H9 (cell line): ENCODE measurements around the gene LMO1. TPM values are rescaled to one million over a fixed set of nuclear protein-coding genes. Genes with fewer than 3 reads are reported as not detected.

Experiments
- DNase-seq: peaks from one replicate; pipeline ENCODE4 v3.0.0-alpha.2; 2017
- H2AFZ ChIP-seq: one replicate; pipeline ENCODE4 v1.6.1; 2013; ENCODE audit warnings: mild to moderate bottlenecking, low read length, control low read depth, moderate library complexity
- H2AK5ac ChIP-seq: 2 replicates; pipeline ENCODE4 v1.6.1; 2013; ENCODE audit warnings: low read length, control low read depth, mixed read lengths; ENCODE audit not compliant: insufficient read length
- H2BK120ac ChIP-seq: one replicate; pipeline ENCODE4 v1.6.1; 2013; ENCODE audit warnings: low read depth, mild to moderate bottlenecking, low read length, control low read depth, inconsistent platforms; ENCODE audit not compliant: poor library complexity, severe bottlenecking
- H2BK12ac ChIP-seq: 2 replicates; pipeline ENCODE4 v1.6.1; 2013; ENCODE audit warnings: low read length, control low read depth, mixed read lengths, low read depth; ENCODE audit not compliant: insufficient read length
- H2BK15ac ChIP-seq: 2 replicates; pipeline ENCODE4 v1.6.1; 2013; ENCODE audit warnings: low read depth, low read length, control low read depth
- H2BK20ac ChIP-seq: one replicate; pipeline ENCODE4 v1.6.1; 2013; ENCODE audit warnings: low read depth, mild to moderate bottlenecking, low read length, control low read depth, inconsistent platforms; ENCODE audit not compliant: poor library complexity, severe bottlenecking
- H2BK5ac ChIP-seq: 2 replicates; pipeline ENCODE4 v1.6.1; 2013; ENCODE audit warnings: low read length, control low read depth, mixed read lengths; ENCODE audit not compliant: insufficient read length
- H3K14ac ChIP-seq: 2 replicates; pipeline ENCODE4 v1.6.1; 2013; ENCODE audit warnings: low read length, control low read depth; ENCODE audit not compliant: insufficient read depth
- H3K18ac ChIP-seq: 2 replicates; pipeline ENCODE4 v1.6.1; 2013; ENCODE audit warnings: low read depth, mild to moderate bottlenecking, mixed read lengths, low read length, control low read depth; ENCODE audit not compliant: insufficient read length
- H3K23ac ChIP-seq: 2 replicates; pipeline ENCODE4 v1.6.1; 2013; ENCODE audit warnings: low read length, control low read depth, mixed read lengths, low read depth; ENCODE audit not compliant: insufficient read length
- H3K23me2 ChIP-seq: 2 replicates; pipeline ENCODE4 v1.6.1; 2013; ENCODE audit warnings: low read depth, mild to moderate bottlenecking, mixed read lengths, low read length, control low read depth; ENCODE audit not compliant: insufficient read length, poor library complexity, severe bottlenecking
- H3K27ac ChIP-seq: 2 replicates; pipeline ENCODE4 v1.5.1; 2013; ENCODE audit warnings: low read length, control low read depth, mixed read lengths, low read depth; ENCODE audit not compliant: insufficient read length
- H3K27me3 ChIP-seq: 2 replicates; pipeline ENCODE4 v1.6.1; 2013; ENCODE audit warnings: low read length, control low read depth, inconsistent platforms; ENCODE audit not compliant: insufficient read depth
- H3K4ac ChIP-seq: 2 replicates; pipeline ENCODE4 v1.6.1; 2013; ENCODE audit warnings: low read depth, mild to moderate bottlenecking, control low read depth, inconsistent platforms, low read length, moderate library complexity
- H3K4me1 ChIP-seq: 2 replicates; pipeline ENCODE4 v1.6.1; 2013; ENCODE audit warnings: low read length, control low read depth, inconsistent platforms; ENCODE audit not compliant: insufficient read depth
- H3K4me2 ChIP-seq: 2 replicates; pipeline ENCODE4 v1.6.1; 2013; ENCODE audit warnings: low read length, control low read depth, mixed read lengths; ENCODE audit not compliant: insufficient read length, insufficient read depth
- H3K56ac ChIP-seq: 2 replicates; pipeline ENCODE4 v1.6.1; 2013; ENCODE audit warnings: low read depth, mild to moderate bottlenecking, mixed read lengths, low read length, control low read depth; ENCODE audit not compliant: insufficient read length
- H3K79me1 ChIP-seq: 2 replicates; pipeline ENCODE4 v1.6.1; 2013; ENCODE audit warnings: low read depth, mild to moderate bottlenecking, moderate library complexity, low read length, control low read depth, inconsistent platforms; ENCODE audit not compliant: insufficient read depth, poor library complexity, severe bottlenecking
- H3K79me2 ChIP-seq: 2 replicates; pipeline ENCODE4 v1.6.1; 2013; ENCODE audit warnings: low read length, control low read depth, inconsistent platforms; ENCODE audit not compliant: insufficient read depth
- H3K9ac ChIP-seq: 2 replicates; pipeline ENCODE4 v1.6.1; 2013; ENCODE audit warnings: low read length, control low read depth, mixed read lengths; ENCODE audit not compliant: insufficient read length; ENCODE audit errors: extremely low read depth
- H3K9me3 ChIP-seq: one replicate; pipeline ENCODE4 v1.6.1; 2013; ENCODE audit warnings: low read depth, low read length, inconsistent platforms; ENCODE audit not compliant: control insufficient read depth
- H3T11ph ChIP-seq: one replicate; pipeline ENCODE4 v1.6.1; 2013; ENCODE audit warnings: mild to moderate bottlenecking, low read length, control low read depth, inconsistent platforms
- H4K20me1 ChIP-seq: one replicate; pipeline ENCODE4 v1.6.1; 2013; ENCODE audit not compliant: control insufficient read depth, insufficient read length, insufficient read depth
- H4K5ac ChIP-seq: 2 replicates; pipeline ENCODE4 v1.6.1; 2013; ENCODE audit warnings: low read depth, mild to moderate bottlenecking, mixed read lengths, low read length, control low read depth; ENCODE audit not compliant: insufficient read length
- H4K8ac ChIP-seq: replicated peaks from 2 replicates; pipeline ENCODE4 v1.6.1; 2013; ENCODE audit warnings: low read length, control low read depth, mixed read lengths, low read depth; ENCODE audit not compliant: insufficient read length
- H4K91ac ChIP-seq: 2 replicates; pipeline ENCODE4 v1.6.1; 2013; ENCODE audit warnings: low read depth, mild to moderate bottlenecking, moderate library complexity, mixed read lengths, low read length, control low read depth; ENCODE audit not compliant: insufficient read length
- H3K27ac Mint-ChIP-seq, 3 experiments: 2 replicates in 2 of 3; 3 replicates in 1 of 3; pipeline ENCODE4 v1.8.0; 2020 to 2021; ENCODE audit warnings: mixed read lengths in 3 of 3, mild to moderate bottlenecking in 1 of 3, moderate library complexity in 1 of 3
- H3K27me3 Mint-ChIP-seq: 2 replicates; pipeline ENCODE4 v1.8.0; 2021; ENCODE audit warnings: low read depth, mild to moderate bottlenecking, moderate library complexity, mixed read lengths
- H3K36me3 Mint-ChIP-seq, 3 experiments: 2 replicates in 2 of 3; 3 replicates in 1 of 3; pipeline ENCODE4 v1.8.0; 2020 to 2021; ENCODE audit warnings: low read depth in 3 of 3, mixed read lengths in 3 of 3; ENCODE audit not compliant: insufficient read depth in 1 of 3
- H3K4me1 Mint-ChIP-seq, 2 experiments: 2 replicates each; pipeline ENCODE4 v1.8.0; 2020; ENCODE audit warnings: mixed read lengths in 2 of 2
- H3K4me3 Mint-ChIP-seq, 2 experiments: 2 replicates in 1 of 2; 3 replicates in 1 of 2; pipeline ENCODE4 v1.8.0; 2020 to 2021; ENCODE audit warnings: mild to moderate bottlenecking in 2 of 2, mixed read lengths in 2 of 2, moderate library complexity in 1 of 2
- H3K9me3 Mint-ChIP-seq, 2 experiments: 2 replicates in 1 of 2; 3 replicates in 1 of 2; pipeline ENCODE4 v1.8.0; 2020; ENCODE audit warnings: mild to moderate bottlenecking in 2 of 2, mixed read lengths in 2 of 2, moderate library complexity in 1 of 2
- CTCF ChIP-seq: fragments of 200-600 bp; sonication (generic); conservative IDR thresholded peaks from 3 replicates; pipeline ENCODE4 v1.8.0; 2021; ENCODE audit warnings: antibody characterized with exemption, mild to moderate bottlenecking
- WGBS: extraction: QIAGEN DNeasy Blood & Tissue Kit; methylation state at CpG from one replicate; pipeline ENCODE4 v1.1.7; 2013; ENCODE audit warnings: missing lambda C conversion rate, low lambda C conversion rate, mixed read lengths; ENCODE audit not compliant: insufficient read length; ENCODE audit errors: extremely low coverage; 5-methylcytosine and 5-hydroxymethylcytosine counted together
- total RNA-seq: library from RNA; stranded (reverse); gene quantifications from 2 replicates; pipeline ENCODE4 v1.2.1, GENCODE V29; 2021

Gene LMO1
- total RNA-seq, 1 experiment from 2014 or later = 0.50 TPM

- Mint-ChIP-seq H3K27ac (no peak overlapping the region), H3K9me3 (no peaks in the 10 kb centered on the region)
Observed at GRCh38 chr11:8310743-8311298, 47.1 kb upstream of the LMO1 start.

More at GRCh38 chr11:8310743-8311298, 47.1 kb upstream of the LMO1 start:
- DNase-seq = no peak
- H3K4me3 Mint-ChIP-seq = no peak overlapping the region
- H3K4me1 Mint-ChIP-seq = peaks cover 6 to 36% of the 10 kb centered on the region in 2 experiments
- no peak overlapping the region for H2BK120ac ChIP-seq
- peak overlapping the region; percentile 37 for H3K18ac ChIP-seq
- no peak overlapping the region for H3K4me2 ChIP-seq
- H3K79me2 ChIP-seq = no peaks in the 10 kb centered on the region
- no peaks in the 10 kb centered on the region for H3K36me3 Mint-ChIP-seq
- no CpG with 5 or more reads among the region's 11 CpGs for WGBS
- no peak overlapping the region for H2BK20ac ChIP-seq
- H2AFZ ChIP-seq = no peak overlapping the region
- H3K23me2 ChIP-seq = no peaks in the 10 kb centered on the region
- no peak for TF ChIP-seq CTCF
- no peak overlapping the region for H3K27ac ChIP-seq
- H2BK12ac ChIP-seq = no peak overlapping the region
- H2AK5ac ChIP-seq = no peak overlapping the region
- no peaks in the 10 kb centered on the region for H4K20me1 ChIP-seq
- peaks cover 4% of the 10 kb centered on the region for H3K27me3 Mint-ChIP-seq
- H3K4ac ChIP-seq = no peak overlapping the region
- no peak overlapping the region for H3T11ph ChIP-seq
- no peak overlapping the region for H4K8ac ChIP-seq
- no peaks in the 10 kb centered on the region for H3K4me1 ChIP-seq
- no peak overlapping the region for H3K9ac ChIP-seq
- H2BK5ac ChIP-seq = no peak overlapping the region
- no peak overlapping the region for H3K56ac ChIP-seq
- H4K5ac ChIP-seq = no peak overlapping the region
- no peaks in the 10 kb centered on the region for H3K27me3 ChIP-seq
- H4K91ac ChIP-seq = no peak overlapping the region
- no peaks in the 10 kb centered on the region for H3K9me3 ChIP-seq
- H3K14ac ChIP-seq = peak overlapping the region; percentile 51; the same call in 1 of the 2 replicates
- H3K79me1 ChIP-seq = no peaks in the 10 kb centered on the region
- H2BK15ac ChIP-seq = no peak overlapping the region
- no peak overlapping the region for H3K23ac ChIP-seq
